Gastrocnemius medialis (tissue), 4 donors: ENCODE results near the gene ATOSA.

Source experiments
- CTCF ChIP-seq, 5 experiments: fragments of 450-650 bp in 3 of 5; fragments of 200-600 bp in 2 of 5; sonication (generic) in 2 of 5; IDR thresholded peaks in 4 of 5; conservative IDR thresholded peaks in 1 of 5; 1 replicate in 4 of 5; 2 replicates in 1 of 5; pipeline ENCODE4 v1.5.1; 2016 to 2019; ENCODE audit warnings: antibody characterized with exemption in 5 of 5, mild to moderate bottlenecking in 3 of 5, moderate library complexity in 3 of 5
- POLR2A ChIP-seq, 2 donors: fragments of 450-650 bp; IDR thresholded peaks; one replicate each; pipeline ENCODE4 v1.6.1; 2017; ENCODE audit warnings: antibody characterized with exemption in 2 of 2, mild to moderate bottlenecking in 2 of 2, moderate library complexity in 2 of 2

- TF ChIP-seq CTCF (IDR thresholded peaks at IDR 0.05 in 4 of 5, conservative IDR thresholded peaks at IDR 0.05 in 1 of 5) (no peak), POLR2A (IDR thresholded peaks at IDR 0.05) (no peak)
Measured at GRCh38 chr15:52706091-52706490, 26.9 kb upstream of the ATOSA start.
